ENCODE data around the gene NVL.
A peak's percentile ranks its signal among the peaks of the same experiment; 100 is the strongest.
"Not testable (repeated sequence)": the region's sequence is repeated elsewhere in the genome, so short reads cannot be mapped to it uniquely, and the experiment has no call there.

The NVL gene

DNA sequence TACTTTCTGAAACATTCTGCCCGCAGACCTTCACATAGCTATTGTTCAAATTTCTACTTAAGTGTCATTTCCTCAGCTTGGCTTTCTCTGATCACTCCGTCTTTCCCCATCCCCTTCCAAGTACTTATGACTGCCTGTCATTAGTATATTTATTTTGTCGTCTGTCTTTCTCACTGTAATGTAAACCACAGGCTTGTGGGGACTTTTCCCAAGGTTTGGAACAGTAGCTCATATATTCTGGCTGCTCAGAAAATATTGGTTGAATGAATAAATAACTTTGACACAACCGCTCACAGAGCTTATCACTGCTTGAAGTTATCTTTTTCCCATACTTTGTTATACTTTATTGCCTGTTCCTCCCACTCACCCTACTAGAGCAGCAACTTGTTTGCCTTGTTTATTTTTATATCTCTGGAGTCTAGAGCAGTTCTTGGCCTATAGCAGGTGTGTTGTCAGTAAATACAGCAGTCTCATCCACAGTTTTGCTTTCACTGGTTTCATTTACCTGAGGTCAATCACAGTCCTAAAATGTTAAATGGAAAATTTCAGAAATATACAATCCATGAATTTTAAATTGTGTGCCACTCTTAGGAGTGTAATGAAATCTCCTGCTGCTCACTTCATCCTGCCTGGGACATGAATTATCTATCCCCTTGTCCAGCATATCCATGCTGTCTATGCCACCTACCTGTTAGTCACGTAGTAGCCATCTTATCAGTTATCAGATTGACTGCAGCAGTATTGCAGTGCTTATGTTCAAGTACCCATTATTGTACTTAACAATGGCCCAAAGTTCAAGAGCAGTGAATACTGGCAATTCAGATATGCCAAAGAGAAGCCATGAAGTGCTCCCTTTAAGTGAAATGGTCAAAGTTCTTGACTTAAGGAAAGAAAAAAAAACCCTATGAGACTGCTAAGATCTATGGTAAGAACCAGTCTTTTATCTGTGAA lies 24.3 kb upstream of the NVL start:
- peaks cover 6% of the 10 kb centered on the region for H3K4me1 ChIP-seq (ENCODE audit: control insufficient read depth, insufficient read depth, low read length)
- H3K4me3 ChIP-seq (ENCODE audit: low read length in 2 of 2) = no peak overlapping the region
- no peaks in the 10 kb centered on the region for H3K27me3 ChIP-seq (ENCODE audit: control insufficient read depth in 1 of 2, insufficient read depth in 2 of 2, low read length in 2 of 2)
- H3K36me3 ChIP-seq (ENCODE audit: control insufficient read depth in 2 of 2, insufficient read depth in 2 of 2, low read length in 2 of 2) = no peaks in the 10 kb centered on the region
- no peak overlapping the region for H3K9ac ChIP-seq (ENCODE audit: low read length in 2 of 2)
- H3K27ac ChIP-seq (ENCODE audit: low read length) = no peak overlapping the region
- no peaks in the 10 kb centered on the region for H3K9me3 ChIP-seq (ENCODE audit: control insufficient read depth in 2 of 2, low read length in 2 of 2)

GRCh38 chr1:224352436-224353085 lies 22.6 kb upstream of the NVL start:
- H3K9me3 ChIP-seq (ENCODE audit: control insufficient read depth in 2 of 2, low read length in 2 of 2); H3K27me3 ChIP-seq (ENCODE audit: control insufficient read depth in 1 of 2, insufficient read depth in 2 of 2, low read length in 2 of 2); H3K9ac ChIP-seq (ENCODE audit: low read length in 2 of 2); H3K27ac ChIP-seq (ENCODE audit: low read length); H3K36me3 ChIP-seq (ENCODE audit: control insufficient read depth in 2 of 2, insufficient read depth in 2 of 2, low read length in 2 of 2); H3K4me1 ChIP-seq (ENCODE audit: control insufficient read depth, insufficient read depth, low read length); H3K4me3 ChIP-seq (ENCODE audit: low read length in 2 of 2): not testable (repeated sequence)

DNA sequence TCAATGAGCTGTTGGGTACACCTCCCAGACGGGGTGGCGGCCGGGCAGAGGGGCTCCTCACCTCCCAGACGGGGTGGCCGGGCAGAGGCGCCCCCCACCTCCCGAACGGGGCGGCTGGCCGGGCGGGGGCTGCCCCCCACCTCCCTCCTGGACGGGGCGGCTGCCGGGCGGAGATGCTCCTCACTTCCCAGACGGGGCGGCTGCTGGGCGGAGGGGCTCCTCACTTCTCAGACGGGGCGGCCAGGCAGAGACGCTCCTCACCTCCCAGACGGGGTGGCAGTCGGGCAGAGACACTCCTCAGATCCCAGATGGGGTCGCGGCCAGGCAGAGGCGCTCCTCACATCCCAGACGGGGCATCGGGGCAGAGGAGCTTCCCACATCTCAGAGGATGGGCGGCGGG lies 19.7 kb upstream of the NVL start:
- H3K36me3 ChIP-seq (ENCODE audit: control insufficient read depth in 2 of 2, insufficient read depth in 2 of 2, low read length in 2 of 2); H3K4me1 ChIP-seq (ENCODE audit: control insufficient read depth, insufficient read depth, low read length); H3K4me3 ChIP-seq (ENCODE audit: low read length in 2 of 2); H3K9me3 ChIP-seq (ENCODE audit: control insufficient read depth in 2 of 2, low read length in 2 of 2); H3K27me3 ChIP-seq (ENCODE audit: control insufficient read depth in 1 of 2, insufficient read depth in 2 of 2, low read length in 2 of 2); H3K27ac ChIP-seq (ENCODE audit: low read length); H3K9ac ChIP-seq (ENCODE audit: low read length in 2 of 2): not testable (repeated sequence)

GRCh38 chr1:224348137-224348536 lies 18.2 kb upstream of the NVL start:
- H3K4me1 ChIP-seq (ENCODE audit: control insufficient read depth, insufficient read depth, low read length) = no peaks in the 10 kb centered on the region
- H3K9ac ChIP-seq (ENCODE audit: low read length in 2 of 2) = no peak overlapping the region
- H3K27me3 ChIP-seq (ENCODE audit: control insufficient read depth in 1 of 2, insufficient read depth in 2 of 2, low read length in 2 of 2) = no peaks in the 10 kb centered on the region
- no peak overlapping the region for H3K27ac ChIP-seq (ENCODE audit: low read length)
- peaks cover 4 to 8% of the 10 kb centered on the region in 2 donors for H3K9me3 ChIP-seq (ENCODE audit: control insufficient read depth in 2 of 2, low read length in 2 of 2)
- H3K36me3 ChIP-seq (ENCODE audit: control insufficient read depth in 2 of 2, insufficient read depth in 2 of 2, low read length in 2 of 2) = no peaks in the 10 kb centered on the region
- H3K4me3 ChIP-seq (ENCODE audit: low read length in 2 of 2) = no peak overlapping the region

GRCh38 chr1:224343679-224344078 lies 13.7 kb upstream of the NVL start:
- Histone ChIP-seq H3K9me3 (ENCODE audit: control insufficient read depth in 2 of 2, low read length in 2 of 2) (peaks cover 7 to 8% of the 10 kb centered on the region in 2 donors), H3K27me3 (ENCODE audit: control insufficient read depth in 1 of 2, insufficient read depth in 2 of 2, low read length in 2 of 2) (peaks cover 0 to 9% of the 10 kb centered on the region in 2 donors), H3K9ac (ENCODE audit: low read length in 2 of 2) (no peak overlapping the region), H3K4me3 (ENCODE audit: low read length in 2 of 2) (no peak overlapping the region), H3K27ac (ENCODE audit: low read length) (no peak overlapping the region), H3K4me1 (ENCODE audit: control insufficient read depth, insufficient read depth, low read length) (peaks cover 3% of the 10 kb centered on the region), H3K36me3 (ENCODE audit: control insufficient read depth in 2 of 2, insufficient read depth in 2 of 2, low read length in 2 of 2) (no peaks in the 10 kb centered on the region)

DNA sequence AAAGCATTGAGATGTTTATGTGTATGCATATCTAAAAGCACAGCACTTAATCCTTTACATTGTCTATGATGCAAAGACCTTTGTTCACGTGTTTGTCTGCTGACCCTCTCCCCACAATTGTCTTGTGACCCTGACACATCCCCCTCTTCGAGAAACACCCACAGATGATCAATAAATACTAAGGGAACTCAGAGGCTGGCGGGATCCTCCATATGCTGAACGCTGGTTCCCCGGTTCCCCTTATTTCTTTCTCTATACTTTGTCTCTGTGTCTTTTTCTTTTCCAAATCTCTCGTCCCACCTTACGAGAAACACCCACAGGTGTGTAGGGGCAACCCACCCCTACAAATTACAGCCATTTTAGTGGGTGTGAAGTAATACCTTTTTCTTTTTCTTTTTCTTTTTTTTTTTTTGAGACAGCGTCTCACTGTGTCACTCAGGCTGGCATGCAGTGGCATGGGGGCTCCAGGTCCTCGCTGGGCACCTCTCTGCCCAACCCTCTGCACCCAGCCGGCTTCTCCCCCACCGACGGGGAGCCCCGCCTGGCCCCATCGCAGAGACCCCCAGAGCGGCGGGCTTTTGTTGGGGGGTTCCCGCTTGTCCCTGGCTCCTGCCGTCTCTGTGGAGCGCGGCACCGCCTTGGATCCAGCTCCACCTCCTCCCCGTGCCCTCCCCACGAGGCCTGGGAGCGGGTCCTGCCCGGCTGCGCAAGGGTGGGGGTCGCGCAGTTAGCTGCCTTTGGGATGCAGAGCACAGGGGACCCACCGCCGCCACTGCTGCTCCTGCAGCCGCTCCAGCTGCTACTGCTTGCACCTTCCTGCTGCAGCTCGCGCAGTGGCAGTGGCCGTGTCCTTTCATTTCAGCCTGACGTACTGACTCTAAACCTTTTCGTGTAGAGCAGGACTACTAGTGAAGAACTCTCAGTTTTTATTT lies 10.7 kb upstream of the NVL start:
- not testable (repeated sequence) for H3K27ac ChIP-seq (ENCODE audit: low read length); H3K36me3 ChIP-seq (ENCODE audit: control insufficient read depth in 2 of 2, insufficient read depth in 2 of 2, low read length in 2 of 2); H3K4me1 ChIP-seq (ENCODE audit: control insufficient read depth, insufficient read depth, low read length); H3K9me3 ChIP-seq (ENCODE audit: control insufficient read depth in 2 of 2, low read length in 2 of 2); H3K27me3 ChIP-seq (ENCODE audit: control insufficient read depth in 1 of 2, insufficient read depth in 2 of 2, low read length in 2 of 2); H3K9ac ChIP-seq (ENCODE audit: low read length in 2 of 2)
- peak overlapping the region; percentile 40 to 67 for H3K4me3 ChIP-seq (ENCODE audit: low read length in 2 of 2)

DNA sequence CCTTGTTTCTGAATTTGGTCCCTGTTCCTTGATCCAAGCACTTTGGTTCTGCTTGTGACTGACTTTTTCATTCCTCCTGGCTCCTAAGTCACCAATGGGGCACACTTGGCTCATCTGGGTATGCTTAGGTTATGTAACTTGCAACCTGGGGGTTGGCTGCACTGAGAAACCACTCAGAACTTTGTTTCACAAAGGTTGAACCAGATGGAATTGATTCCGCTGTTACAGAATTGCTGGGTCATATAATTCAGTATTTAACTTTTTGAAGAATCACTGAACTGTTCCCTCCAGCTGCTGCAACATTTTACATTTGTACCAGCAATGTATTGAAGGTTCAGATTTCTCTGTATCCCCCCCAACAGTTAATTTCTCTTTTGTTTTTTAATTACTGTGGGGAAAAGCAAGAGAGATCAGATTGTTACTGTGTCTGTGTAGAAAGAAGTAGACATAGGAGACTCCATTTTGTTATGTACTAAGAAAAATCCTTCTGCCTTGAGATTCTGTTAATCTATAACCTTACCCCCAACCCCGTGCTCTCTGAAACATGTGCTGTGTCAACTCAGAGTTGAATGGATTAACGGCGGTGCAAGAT lies 9.6 kb upstream of the NVL start:
- Histone ChIP-seq H3K27ac (ENCODE audit: low read length) (no peak overlapping the region), H3K9me3 (ENCODE audit: control insufficient read depth in 2 of 2, low read length in 2 of 2) (peaks cover 7 to 8% of the 10 kb centered on the region in 2 donors), H3K36me3 (ENCODE audit: control insufficient read depth in 2 of 2, insufficient read depth in 2 of 2, low read length in 2 of 2) (no peaks in the 10 kb centered on the region), H3K4me1 (ENCODE audit: control insufficient read depth, insufficient read depth, low read length) (peaks cover 3% of the 10 kb centered on the region), H3K27me3 (ENCODE audit: control insufficient read depth in 1 of 2, insufficient read depth in 2 of 2, low read length in 2 of 2) (peaks cover 0 to 9% of the 10 kb centered on the region in 2 donors), H3K4me3 (ENCODE audit: low read length in 2 of 2) (no peak overlapping the region), H3K9ac (ENCODE audit: low read length in 2 of 2) (no peak overlapping the region)

DNA sequence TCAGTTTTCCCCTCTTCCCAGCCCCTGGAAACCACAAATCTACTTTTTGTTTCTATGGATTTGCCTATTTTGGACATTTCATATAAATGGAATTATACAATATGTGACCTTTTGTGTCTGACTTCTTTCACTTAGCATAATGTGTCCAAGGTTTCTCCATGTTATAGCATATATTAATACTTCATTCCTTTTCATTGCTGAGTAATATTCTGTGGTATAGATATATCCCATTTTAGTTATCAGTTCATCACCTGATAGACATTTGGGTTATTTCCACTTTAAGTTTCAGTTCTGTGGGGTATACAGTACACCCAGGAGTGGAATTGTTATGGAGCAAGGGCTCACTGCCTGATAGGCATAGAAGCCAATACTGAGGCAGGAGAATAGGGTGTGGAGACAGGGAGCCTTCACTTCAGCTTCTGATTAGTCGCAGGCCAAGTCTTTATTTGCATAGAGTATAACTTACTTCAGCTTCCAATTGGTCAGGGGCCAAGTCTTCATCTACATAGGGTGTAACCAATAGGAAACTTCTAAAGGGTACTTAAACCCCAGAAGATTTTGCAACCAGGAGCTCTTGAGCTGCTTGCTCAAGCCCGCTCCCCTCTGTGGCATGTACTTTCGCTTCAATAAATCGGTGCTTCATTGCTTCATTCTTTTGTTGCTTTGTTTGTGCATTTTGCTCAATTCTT lies 8.3 kb upstream of the NVL start:
- Histone ChIP-seq H3K27ac (ENCODE audit: low read length) (no peak overlapping the region), H3K9me3 (ENCODE audit: control insufficient read depth in 2 of 2, low read length in 2 of 2) (peaks cover 0 to 3% of the 10 kb centered on the region in 2 donors), H3K9ac (ENCODE audit: low read length in 2 of 2) (no peak overlapping the region), H3K27me3 (ENCODE audit: control insufficient read depth in 1 of 2, insufficient read depth in 2 of 2, low read length in 2 of 2) (peaks cover 0 to 9% of the 10 kb centered on the region in 2 donors), H3K36me3 (ENCODE audit: control insufficient read depth in 2 of 2, insufficient read depth in 2 of 2, low read length in 2 of 2) (no peaks in the 10 kb centered on the region), H3K4me3 (ENCODE audit: low read length in 2 of 2) (no peak overlapping the region), H3K4me1 (ENCODE audit: control insufficient read depth, insufficient read depth, low read length) (peaks cover 3% of the 10 kb centered on the region)

DNA sequence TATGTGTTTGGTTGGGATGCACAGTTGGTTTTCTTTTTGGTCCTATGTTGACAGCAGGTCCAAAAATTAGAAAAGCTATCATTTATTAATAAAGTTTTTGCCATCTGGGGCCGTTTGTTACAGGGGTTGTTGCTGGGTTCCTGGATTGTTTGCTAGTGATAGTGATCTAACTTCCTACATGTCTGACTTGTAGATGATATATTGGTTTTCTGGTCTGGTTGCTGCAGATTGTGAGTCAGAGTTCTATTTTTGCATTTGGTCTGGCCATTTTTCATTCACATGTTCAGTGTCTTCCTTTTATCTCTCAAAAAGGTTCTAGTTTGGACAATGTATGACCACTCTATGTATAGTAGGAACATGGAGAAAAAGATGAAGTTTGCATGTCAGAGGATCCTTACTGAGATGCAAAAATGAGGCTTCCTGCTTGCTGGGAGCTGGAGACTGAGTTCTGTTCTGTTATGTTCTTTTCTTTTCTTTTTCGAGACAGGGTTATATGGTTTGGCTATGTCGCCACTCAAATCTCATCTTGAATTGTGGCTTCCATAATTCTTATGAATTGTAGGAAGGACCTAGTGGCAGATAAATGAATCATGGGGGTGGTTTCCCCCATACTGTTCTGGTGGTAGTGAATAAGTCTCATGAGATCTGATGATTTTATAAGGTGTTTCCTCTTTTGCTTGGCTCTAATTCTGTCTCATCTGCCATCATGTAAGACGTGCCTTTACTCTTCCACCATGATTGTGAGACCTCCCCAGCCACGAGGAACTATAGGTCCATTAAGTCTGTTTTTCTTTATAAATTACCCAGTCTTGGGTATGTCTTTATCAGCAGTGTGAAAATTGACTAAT lies 4.2 kb upstream of the NVL start:
- Histone ChIP-seq H3K27ac (ENCODE audit: low read length) (no peak overlapping the region), H3K36me3 (ENCODE audit: control insufficient read depth in 2 of 2, insufficient read depth in 2 of 2, low read length in 2 of 2) (no peaks in the 10 kb centered on the region), H3K4me3 (ENCODE audit: low read length in 2 of 2) (no peak overlapping the region), H3K9me3 (ENCODE audit: control insufficient read depth in 2 of 2, low read length in 2 of 2) (no peaks in the 10 kb centered on the region), H3K4me1 (ENCODE audit: control insufficient read depth, insufficient read depth, low read length) (peaks cover 10% of the 10 kb centered on the region), H3K27me3 (ENCODE audit: control insufficient read depth in 1 of 2, insufficient read depth in 2 of 2, low read length in 2 of 2) (peaks cover 0 to under 1% of the 10 kb centered on the region in 2 donors), H3K9ac (ENCODE audit: low read length in 2 of 2) (no peak overlapping the region)

Data from stomach smooth muscle (tissue), 2 donors.